ENCODE data around the gene HSPA12B. TPM values are rescaled to one million over a fixed set of nuclear protein-coding genes. Genes with fewer than 3 reads are reported as not detected.

The HSPA12B gene
- total and polyA plus RNA-seq, 2 of the 8 experiments (the other 6 are each of a cell fraction or from before 2014, with no cell fraction given): 2.2 to 4.3 TPM

DNA sequence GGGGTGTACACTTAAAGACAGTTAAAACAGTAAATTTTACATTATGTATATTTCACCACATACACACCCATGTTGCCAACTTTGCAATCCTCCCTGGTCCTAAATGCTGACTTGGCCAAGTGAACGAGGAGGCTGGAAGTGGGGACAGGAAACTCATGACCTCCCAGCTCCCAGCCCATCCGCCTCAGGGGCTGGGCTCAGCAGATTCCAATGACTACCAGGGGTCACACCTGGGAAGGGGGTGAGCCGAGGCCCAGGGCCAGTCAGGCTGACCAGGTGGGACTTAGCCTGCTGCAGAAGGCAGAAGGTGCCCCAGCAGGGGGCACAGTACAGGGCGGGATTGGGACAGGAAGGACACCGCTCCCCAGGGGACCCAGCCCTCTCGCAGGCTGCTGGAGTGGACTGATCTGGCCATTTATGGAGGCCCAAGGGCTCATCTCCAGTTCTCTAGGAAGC lies 22.4 kb upstream of the HSPA12B start (continued):
- TF ChIP-seq, protein P1, sequence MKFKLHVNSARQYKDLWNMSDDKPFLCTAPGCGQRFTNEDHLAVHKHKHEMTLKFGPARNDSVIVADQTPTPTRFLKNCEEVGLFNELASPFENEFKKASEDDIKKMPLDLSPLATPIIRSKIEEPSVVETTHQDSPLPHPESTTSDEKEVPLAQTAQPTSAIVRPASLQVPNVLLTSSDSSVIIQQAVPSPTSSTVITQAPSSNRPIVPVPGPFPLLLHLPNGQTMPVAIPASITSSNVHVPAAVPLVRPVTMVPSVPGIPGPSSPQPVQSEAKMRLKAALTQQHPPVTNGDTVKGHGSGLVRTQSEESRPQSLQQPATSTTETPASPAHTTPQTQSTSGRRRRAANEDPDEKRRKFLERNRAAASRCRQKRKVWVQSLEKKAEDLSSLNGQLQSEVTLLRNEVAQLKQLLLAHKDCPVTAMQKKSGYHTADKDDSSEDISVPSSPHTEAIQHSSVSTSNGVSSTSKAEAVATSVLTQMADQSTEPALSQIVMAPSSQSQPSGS (IDR thresholded peaks at IDR 0.05; ENCODE audit: low read length): no peak
- TF ChIP-seq KDM5A (IDR thresholded peaks at IDR 0.05; ENCODE audit: low read length): no peak
- no peak for TF ChIP-seq RNF2 (IDR thresholded peaks at IDR 0.05; ENCODE audit: borderline replicate concordance, low read depth, low read length, missing control alignments, poor library complexity, severe bottlenecking)
- TF ChIP-seq FOSL1 (IDR thresholded peaks at IDR 0.05; ENCODE audit: insufficient read depth, low read depth, low read length): no peak
- no peak for TF ChIP-seq EZH2 (IDR thresholded peaks at IDR 0.05; ENCODE audit: low read depth, low read length, severe bottlenecking)
- TF ChIP-seq EGR1 (IDR thresholded peaks at IDR 0.05; ENCODE audit: borderline replicate concordance, low read depth, low read length): no peak

All from H1 (cell line).